TTC549 (cell line): ENCODE results near the gene ARFGAP2.
"Not testable (repeated sequence)": the region's sequence is repeated elsewhere in the genome, so short reads cannot be mapped to it uniquely, and the experiment has no call there.

Experiments used
- FAIRE-seq: peaks from 2 replicates; lab custom pipeline; 2012; peaks lifted over from hg19 to GRCh38; lab: Jason Lieb, UNC

Gene ARFGAP2

DNA sequence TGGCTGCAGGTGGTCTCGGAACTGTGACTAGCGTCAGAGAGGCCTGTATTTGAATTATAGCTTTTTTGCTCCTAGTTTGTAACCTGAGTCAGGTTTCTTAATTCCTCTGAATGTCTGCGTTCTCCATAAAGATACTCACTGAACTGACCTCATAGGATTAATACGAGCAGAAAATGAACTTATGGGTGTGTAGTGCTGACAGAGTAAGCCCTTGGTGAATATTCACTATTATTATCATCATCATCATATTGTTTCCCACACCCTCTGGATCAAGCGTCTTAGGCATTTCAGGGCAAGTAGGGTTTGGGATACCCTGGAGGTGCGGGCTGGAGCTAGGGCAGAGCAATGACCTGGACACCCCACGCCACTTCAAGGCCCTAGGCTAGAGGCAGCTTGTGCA is 29.0 kb downstream of the ARFGAP2 start:
- FAIRE-seq, result no peak

DNA sequence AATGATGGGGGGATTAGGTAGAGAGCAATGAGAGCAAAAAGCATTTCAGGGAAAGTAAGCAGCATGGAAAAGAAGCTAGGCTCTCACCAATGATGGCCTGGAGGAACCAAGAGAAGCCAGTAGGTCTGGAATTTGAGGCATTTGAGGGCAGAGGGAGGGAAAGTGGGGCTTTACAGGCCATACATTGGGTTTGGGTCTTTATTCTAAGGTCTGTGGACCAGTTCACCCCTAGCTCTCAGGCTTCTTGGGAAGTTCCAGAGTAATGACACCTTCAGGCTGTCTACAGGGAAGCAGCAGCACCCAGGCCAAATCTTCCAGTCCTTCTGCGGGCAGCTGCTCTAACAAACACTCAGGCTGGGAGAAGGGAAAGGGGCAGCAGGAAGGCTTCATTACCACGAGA is 29.4 kb downstream of the ARFGAP2 start:
- no peak for FAIRE-seq

- no peak for FAIRE-seq
Observed at GRCh38 chr11:47144541-47144940, 32.1 kb downstream of the ARFGAP2 start.

- FAIRE-seq, result no peak
Observed at GRCh38 chr11:47143322-47143721, 33.4 kb downstream of the ARFGAP2 start.

GRCh38 chr11:47139878-47140277 is 36.8 kb downstream of the ARFGAP2 start:
- FAIRE-seq, result no peak

- no peak for FAIRE-seq
Observed at GRCh38 chr11:47137476-47137875, 39.2 kb downstream of the ARFGAP2 start.

DNA sequence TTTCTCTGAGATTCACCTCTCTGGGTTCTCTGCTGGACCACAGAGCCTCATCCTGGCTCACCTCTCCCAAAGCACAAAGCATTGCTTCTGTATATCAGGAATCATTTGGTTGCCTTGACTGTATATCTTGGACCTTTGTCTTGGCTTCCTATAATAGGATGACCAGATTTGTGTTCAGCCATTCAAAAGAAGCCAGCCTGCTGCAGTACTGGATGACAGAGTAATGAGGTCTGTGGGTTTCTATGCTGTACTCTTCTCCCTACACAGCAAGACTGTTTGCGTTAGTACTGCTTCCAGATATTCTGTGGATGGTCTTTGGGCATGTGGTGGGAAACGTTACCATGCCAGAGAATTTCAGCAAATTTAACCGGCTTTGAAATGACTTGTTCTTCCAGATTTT is 39.8 kb downstream of the ARFGAP2 start:
- FAIRE-seq, result no peak

DNA sequence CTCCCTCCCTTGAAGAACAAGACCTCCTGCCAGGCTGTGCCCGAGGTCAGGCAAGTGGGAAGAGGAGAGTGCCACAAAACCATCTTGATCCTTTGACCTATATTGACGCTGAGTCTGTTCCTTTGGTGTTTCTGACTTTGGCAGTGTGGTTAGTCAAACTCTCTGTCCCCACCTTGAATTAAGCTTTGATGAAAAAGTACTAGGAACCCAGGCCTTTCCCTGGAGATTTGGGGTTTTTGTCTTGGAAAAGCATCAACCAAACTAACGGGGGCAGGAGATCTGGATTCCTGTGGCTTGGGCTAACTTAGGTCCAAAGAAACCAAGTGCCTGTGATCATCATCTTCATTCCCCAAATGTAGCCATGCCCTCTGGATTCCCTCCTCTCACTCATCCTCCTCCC is 40.4 kb downstream of the ARFGAP2 start:
- no peak for FAIRE-seq

DNA sequence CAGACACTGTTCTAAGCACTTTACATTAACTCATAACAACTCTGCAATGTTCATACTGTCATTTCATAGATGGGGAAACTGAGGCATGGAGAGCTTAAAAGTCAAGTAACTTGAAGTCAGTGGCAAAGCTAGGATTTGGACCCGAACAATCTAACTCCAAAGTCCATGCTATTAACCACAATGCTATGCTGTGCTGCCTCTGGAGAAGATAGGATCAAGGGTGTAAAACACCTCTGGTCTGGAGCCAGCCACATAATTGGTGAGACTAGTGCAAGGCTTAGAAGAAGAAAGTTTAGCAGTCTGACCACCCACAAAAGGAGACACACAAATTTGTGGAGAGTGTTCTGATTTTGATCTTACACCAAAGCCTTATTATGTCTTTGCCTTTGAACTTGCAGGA is 43.7 kb downstream of the ARFGAP2 start:
- no peak for FAIRE-seq

GRCh38 chr11:47132490-47132889 is 44.2 kb downstream of the ARFGAP2 start:
- FAIRE-seq, result no peak

DNA sequence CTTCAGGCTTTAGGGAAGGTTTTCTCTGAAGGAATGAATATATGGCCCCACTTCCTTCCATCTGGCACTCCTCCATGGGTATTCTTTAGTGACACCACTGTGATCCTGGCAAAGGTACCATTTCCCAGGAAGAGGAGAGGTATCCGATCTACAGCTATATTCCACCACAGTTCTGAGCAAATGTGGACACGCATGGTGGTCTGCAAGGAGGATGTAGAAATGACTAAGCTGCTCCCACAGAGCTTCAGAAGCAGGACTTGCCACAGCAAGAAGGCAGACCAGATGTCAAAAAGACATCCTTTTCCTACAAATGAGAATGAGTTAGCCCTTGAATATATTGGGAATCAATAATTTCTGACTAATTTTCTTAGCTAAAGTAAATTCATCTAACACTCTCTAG is 45.5 kb downstream of the ARFGAP2 start:
- FAIRE-seq, result no peak

DNA sequence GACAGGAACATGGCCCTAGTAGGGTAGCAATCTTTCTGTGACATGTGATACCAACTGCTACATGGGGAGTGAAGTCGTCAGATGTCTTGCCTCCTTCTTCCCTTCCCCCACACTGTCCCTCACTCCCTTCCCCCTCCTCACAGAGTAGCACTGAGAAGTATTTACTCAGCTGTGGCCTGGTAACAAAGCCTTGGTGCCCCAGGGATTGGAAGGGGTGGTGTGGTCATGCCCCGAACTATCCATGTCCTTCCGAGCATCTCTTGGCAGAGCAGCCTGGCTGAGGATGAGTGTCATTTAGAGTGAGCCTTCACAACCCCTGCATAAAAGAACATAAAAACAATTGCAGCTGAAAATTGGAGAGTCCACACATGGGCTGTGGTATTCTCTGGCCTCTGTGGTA is 46.1 kb downstream of the ARFGAP2 start:
- FAIRE-seq, result no peak

GRCh38 chr11:47127213-47127612 is 49.5 kb downstream of the ARFGAP2 start:
- no peak for FAIRE-seq

DNA sequence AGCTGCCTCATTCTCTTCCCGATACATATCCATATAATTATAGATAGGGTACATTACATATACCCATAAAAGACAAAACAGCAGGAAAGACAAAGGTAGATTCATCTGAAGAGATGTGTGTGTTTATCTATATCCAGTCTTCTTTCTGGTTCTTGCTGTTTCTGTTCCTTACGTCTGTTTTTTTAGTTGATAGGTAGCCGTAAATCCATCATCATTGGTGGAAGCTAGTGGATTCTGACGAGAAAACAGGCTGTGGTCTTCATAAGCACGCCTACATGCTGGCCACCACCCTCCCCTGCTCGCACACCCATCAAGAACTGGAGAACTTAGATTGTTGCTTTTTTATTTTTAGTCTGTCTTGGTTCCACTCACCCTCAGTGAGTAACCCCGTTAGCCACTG is 51.6 kb downstream of the ARFGAP2 start:
- FAIRE-seq, result no peak

DNA sequence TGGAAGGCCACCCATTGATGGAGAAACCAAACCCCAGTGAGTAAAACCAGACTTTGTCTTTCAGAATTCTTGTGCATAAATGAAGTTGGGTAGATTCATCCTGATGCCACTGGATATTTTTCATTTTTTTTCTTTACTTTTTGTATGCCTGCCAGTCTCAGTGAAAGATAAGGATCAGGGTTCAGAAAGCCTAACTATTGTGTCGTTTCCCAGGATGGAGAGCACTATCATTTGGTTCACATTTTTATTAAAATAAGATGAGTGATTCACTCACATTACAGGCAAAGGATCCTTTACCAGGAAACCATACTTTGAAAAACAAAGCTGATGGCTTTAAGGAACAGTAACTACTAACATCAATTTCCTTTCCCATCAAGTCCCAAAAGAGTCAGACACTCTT is 52.0 kb downstream of the ARFGAP2 start:
- no peak for FAIRE-seq

GRCh38 chr11:47123094-47123493 is 53.6 kb downstream of the ARFGAP2 start:
- no peak for FAIRE-seq

- no peak for FAIRE-seq
Observed at GRCh38 chr11:47121731-47122130, 54.9 kb downstream of the ARFGAP2 start.

GRCh38 chr11:47121056-47121455 is 55.6 kb downstream of the ARFGAP2 start:
- FAIRE-seq, result no peak

DNA sequence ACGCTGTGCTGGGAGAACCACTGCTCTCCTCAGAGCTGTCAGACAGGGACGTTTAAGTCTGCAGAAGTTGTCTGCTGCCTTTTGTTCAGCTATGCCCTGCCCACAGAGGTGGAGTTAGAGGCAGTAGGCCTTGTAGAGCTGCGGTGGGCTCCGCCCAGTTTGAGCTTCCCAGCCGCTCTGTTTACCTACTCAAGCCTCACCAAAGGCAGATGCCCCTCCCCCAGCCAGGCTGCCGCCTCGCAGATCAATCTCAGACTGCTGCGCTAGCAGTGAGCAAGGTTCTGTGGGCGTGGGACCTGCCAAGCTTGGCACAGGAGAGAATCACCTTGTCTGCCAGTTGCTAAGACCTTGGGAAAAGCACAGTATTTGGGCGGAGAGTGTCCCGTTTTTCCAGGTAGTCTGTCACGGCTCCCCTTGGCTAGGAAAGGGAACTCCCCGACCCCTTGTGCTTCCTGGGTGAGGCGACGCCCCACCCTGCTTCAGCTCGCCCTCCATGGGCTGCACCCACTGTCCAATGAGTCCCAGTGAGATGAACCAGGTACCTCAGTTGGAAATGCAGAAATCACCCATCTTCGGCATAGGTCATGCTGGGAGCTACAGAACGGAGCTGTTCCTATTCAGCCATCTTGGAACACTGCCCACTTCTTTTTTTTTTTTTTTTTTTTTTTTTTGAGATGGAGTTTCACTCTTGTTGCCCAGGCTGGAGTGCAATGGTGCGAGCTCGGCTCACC is 57.6 kb downstream of the ARFGAP2 start:
- not testable (repeated sequence) for FAIRE-seq
